H1 (cell line): ENCODE data around the gene SPEF1. TPM values are rescaled to one million over a fixed set of nuclear protein-coding genes. Genes with fewer than 3 reads are reported as not detected.

Experiments
- CTCF ChIA-PET: fragments of 300-600 bp; sonication (Branson Sonifier 250); formaldehyde crosslinking; loops from one replicate; lab custom pipeline; 2021; ENCODE audit not compliant: partially characterized antibody; lab: Charles Lee
- POLR2A ChIA-PET: fragments of 300-600 bp; sonication (Branson Sonifier 250); formaldehyde crosslinking; loops from one replicate; lab custom pipeline; 2021; ENCODE audit warnings: inconsistent platforms; ENCODE audit not compliant: partially characterized antibody; lab: Charles Lee
- DNase-seq, 2 experiments: peaks; one replicate each; pipeline versions ENCODE4 v3.0.0 to v3.0.0-alpha.2; 2010 to 2022; ENCODE audit warnings: low spot score in 2 of 2, low read depth in 1 of 2, mixed read lengths in 1 of 2
- FAIRE-seq: peaks from 2 replicates; lab custom pipeline; 2011; peaks lifted over from hg19 to GRCh38; lab: Jason Lieb, UNC
- H2AFZ ChIP-seq: 2 replicates; pipeline ENCODE4 v1.8.1; 2012; ENCODE audit warnings: low read length, inconsistent platforms
- H2AK5ac ChIP-seq: 2 replicates; pipeline ENCODE4 v1.6.1; 2013; ENCODE audit warnings: low read depth, low read length
- H2BK120ac ChIP-seq: replicated peaks from 2 replicates; pipeline ENCODE3; 2013; ENCODE audit warnings: low read depth, low read length, inconsistent platforms
- H2BK12ac ChIP-seq: 2 replicates; pipeline ENCODE4 v1.6.1; 2013; ENCODE audit warnings: low read depth, low read length
- H2BK15ac ChIP-seq: 2 replicates; pipeline ENCODE4 v1.6.1; 2013; ENCODE audit warnings: low read length
- H2BK20ac ChIP-seq: 2 replicates; pipeline ENCODE4 v1.6.1; 2013; ENCODE audit warnings: low read length
- H2BK5ac ChIP-seq: 2 replicates; pipeline ENCODE4 v1.6.1; 2013; ENCODE audit warnings: low read depth, low read length
- H3K14ac ChIP-seq: 2 replicates; pipeline ENCODE4 v1.6.1; 2013; ENCODE audit warnings: inconsistent platforms; ENCODE audit not compliant: insufficient read length
- H3K18ac ChIP-seq: 2 replicates; pipeline ENCODE4 v1.6.1; 2013; ENCODE audit warnings: low read length; ENCODE audit errors: extremely low read depth
- H3K23ac ChIP-seq: 2 replicates; pipeline ENCODE4 v1.6.1; 2013; ENCODE audit warnings: inconsistent platforms; ENCODE audit not compliant: insufficient read length
- H3K23me2 ChIP-seq: 2 replicates; pipeline ENCODE4 v1.6.1; 2013; ENCODE audit warnings: low read depth, low read length
- H3K27ac ChIP-seq: 2 replicates; pipeline ENCODE4 v1.6.1; 2011; ENCODE audit warnings: low read depth, low read length, inconsistent platforms
- H3K27me3 ChIP-seq, 4 experiments: replicated peaks in 1 of 4; 1 replicate in 1 of 4; 2 replicates in 3 of 4; pipeline versions ENCODE4 v1.6.1 to v1.8.1; 2011 to 2013; ENCODE audit warnings: low read length in 3 of 4, mild to moderate bottlenecking in 3 of 4, inconsistent platforms in 2 of 4, mixed read lengths in 2 of 4, moderate library complexity in 1 of 4; ENCODE audit not compliant: control insufficient read depth in 3 of 4, insufficient read depth in 3 of 4; ENCODE audit errors: extremely low read depth in 1 of 4
- H3K36me3 ChIP-seq, 4 experiments: 2 replicates each; pipeline versions ENCODE4 v1.6.1 to v1.8.1; 2011 to 2013; ENCODE audit warnings: mild to moderate bottlenecking in 4 of 4, low read length in 3 of 4, moderate library complexity in 2 of 4, control low read depth in 1 of 4, inconsistent platforms in 1 of 4; ENCODE audit not compliant: insufficient read depth in 4 of 4, control insufficient read depth in 2 of 4
- H3K4ac ChIP-seq: replicated peaks from 2 replicates; pipeline ENCODE3; 2013; ENCODE audit warnings: low read length, low read depth, mixed read lengths, inconsistent platforms; ENCODE audit not compliant: insufficient read length
- H3K4me1 ChIP-seq, 4 experiments: replicated peaks in 1 of 4; 1 replicate in 1 of 4; 2 replicates in 3 of 4; pipeline versions ENCODE4 v1.6.1 to v1.8.1; 2011 to 2013; ENCODE audit warnings: low read length in 3 of 4, inconsistent platforms in 2 of 4, mixed read lengths in 1 of 4; ENCODE audit not compliant: insufficient read depth in 4 of 4, control insufficient read depth in 3 of 4
- H3K4me2 ChIP-seq, 2 experiments: 2 replicates each; pipeline versions ENCODE4 v1.6.1 to v1.8.1; 2011 to 2013; ENCODE audit warnings: low read depth in 2 of 2, low read length in 2 of 2, control low read depth in 1 of 2, inconsistent platforms in 1 of 2, mild to moderate bottlenecking in 1 of 2; ENCODE audit not compliant: insufficient read depth in 1 of 2
- H3K4me3 ChIP-seq, 4 experiments: fragments of 200-600, 300-600 bp in 1 of 4; sonication (generic), shearing (Covaris generic), sonication (Bioruptor Twin) in 1 of 4; 2 replicates each; pipeline versions ENCODE4 v1.5.1 to v1.8.1; 2011 to 2016; ENCODE audit warnings: low read length in 4 of 4, low read depth in 3 of 4, control low read depth in 2 of 4, inconsistent platforms in 2 of 4, mild to moderate bottlenecking in 2 of 4, mixed read lengths in 1 of 4, moderate library complexity in 1 of 4; ENCODE audit not compliant: insufficient read depth in 2 of 4; ENCODE audit errors: extremely low read depth in 1 of 4
- H3K56ac ChIP-seq: replicated peaks from 2 replicates; pipeline ENCODE3; 2013; ENCODE audit warnings: low read depth, mild to moderate bottlenecking, mixed read lengths, low read length, inconsistent platforms; ENCODE audit not compliant: insufficient read length
- H3K79me1 ChIP-seq: 2 replicates; pipeline ENCODE4 v1.6.1; 2013; ENCODE audit warnings: low read depth, low read length, control low read depth
- H3K79me2 ChIP-seq, 2 experiments: 2 replicates each; pipeline versions ENCODE4 v1.6.1 to v1.8.1; 2012 to 2013; ENCODE audit warnings: low read length in 2 of 2, mild to moderate bottlenecking in 2 of 2, inconsistent platforms in 1 of 2; ENCODE audit not compliant: insufficient read depth in 2 of 2, control insufficient read depth in 1 of 2
- H3K9ac ChIP-seq, 4 experiments: replicated peaks in 1 of 4; 1 replicate in 1 of 4; 2 replicates in 3 of 4; pipeline versions ENCODE4 v1.6.1 to v1.8.1; 2011 to 2013; ENCODE audit warnings: low read depth in 3 of 4, low read length in 3 of 4, control low read depth in 2 of 4, mild to moderate bottlenecking in 2 of 4, moderate library complexity in 2 of 4, inconsistent platforms in 1 of 4; ENCODE audit errors: extremely low read depth in 1 of 4
- H3K9me3 ChIP-seq, 2 experiments: 2 replicates each; pipeline versions ENCODE4 v1.6.1 to v1.8.1; 2012 to 2013; ENCODE audit warnings: mild to moderate bottlenecking in 2 of 2, moderate library complexity in 2 of 2, control low read depth in 1 of 2, inconsistent platforms in 1 of 2, low read depth in 1 of 2, low read length in 1 of 2, mixed read lengths in 1 of 2; ENCODE audit not compliant: insufficient read depth in 2 of 2
- H4K20me1 ChIP-seq, 2 experiments: replicated peaks in 1 of 2; 2 replicates each; pipeline versions ENCODE3 to v1.8.1; 2011 to 2013; ENCODE audit warnings: inconsistent platforms in 2 of 2, low read length in 2 of 2, mild to moderate bottlenecking in 1 of 2; ENCODE audit not compliant: insufficient read depth in 2 of 2, control insufficient read depth in 1 of 2
- H4K5ac ChIP-seq: 2 replicates; pipeline ENCODE4 v1.6.1; 2013; ENCODE audit warnings: low read length, low read depth, mixed read lengths, inconsistent platforms; ENCODE audit not compliant: insufficient read length
- H4K8ac ChIP-seq: 2 replicates; pipeline ENCODE4 v1.8.0; 2013; ENCODE audit warnings: mild to moderate bottlenecking, moderate library complexity, low read length, inconsistent platforms; ENCODE audit not compliant: insufficient read depth; ENCODE audit errors: extremely low read depth
- H4K91ac ChIP-seq: replicated peaks from 2 replicates; pipeline ENCODE3; 2013; ENCODE audit warnings: low read length, mixed read lengths, inconsistent platforms; ENCODE audit not compliant: insufficient read length
- ATF3 ChIP-seq: IDR thresholded peaks from 2 replicates; pipeline ENCODE4 v1.6.1; 2011; ENCODE audit warnings: low read depth, mild to moderate bottlenecking, low read length; ENCODE audit not compliant: insufficient read depth
- CHD2 ChIP-seq: IDR thresholded peaks from 2 replicates; pipeline ENCODE4 v1.6.1; 2012; ENCODE audit warnings: low read length, improper control_type of control experiment
- CTBP2 ChIP-seq: IDR thresholded peaks from 2 replicates; pipeline ENCODE4 v1.7.0; 2011; ENCODE audit warnings: borderline replicate concordance, mild to moderate bottlenecking, moderate library complexity, mixed read lengths, low read length; ENCODE audit not compliant: insufficient read depth, insufficient read length
- EP300 ChIP-seq, 2 experiments: IDR thresholded peaks; 1 replicate in 1 of 2; 2 replicates in 1 of 2; pipeline ENCODE4 v1.6.1; 2011 to 2012; ENCODE audit warnings: low read depth in 2 of 2, low read length in 2 of 2, mild to moderate bottlenecking in 2 of 2, borderline replicate concordance in 1 of 2, inconsistent platforms in 1 of 2, moderate library complexity in 1 of 2
- FOSL1 ChIP-seq: IDR thresholded peaks from 2 replicates; pipeline ENCODE4 v1.6.1; 2011; ENCODE audit warnings: mild to moderate bottlenecking, low read depth, low read length, moderate library complexity; ENCODE audit not compliant: insufficient read depth
- GTF2F1 ChIP-seq: IDR thresholded peaks from 2 replicates; pipeline ENCODE4 v1.6.1; 2012; ENCODE audit warnings: low read depth, low read length, improper control_type of control experiment, borderline replicate concordance
- HDAC6 ChIP-seq: IDR thresholded peaks from one replicate; pipeline ENCODE4 v1.7.1; 2012; ENCODE audit warnings: low read depth, mild to moderate bottlenecking, inconsistent platforms, low read length, moderate library complexity
- JUN ChIP-seq: IDR thresholded peaks from 2 replicates; pipeline ENCODE4 v1.6.1; 2011; ENCODE audit warnings: low read depth, mild to moderate bottlenecking, improper control_type of control experiment, low read length
- MAFK ChIP-seq: IDR thresholded peaks from 2 replicates; pipeline ENCODE4 v1.6.1; 2012; ENCODE audit warnings: low read depth, mild to moderate bottlenecking, improper control_type of control experiment, low read length
- RXRA ChIP-seq: IDR thresholded peaks from 2 replicates; pipeline ENCODE4 v1.6.1; 2011; ENCODE audit warnings: low read depth, mild to moderate bottlenecking, low read length, moderate library complexity; ENCODE audit not compliant: insufficient read depth
- SIRT6 ChIP-seq: IDR thresholded peaks from one replicate; pipeline ENCODE4 v1.7.1; 2012; ENCODE audit warnings: low read length, inconsistent platforms
- SP4 ChIP-seq: IDR thresholded peaks from 2 replicates; pipeline ENCODE4 v1.6.1; 2012; ENCODE audit warnings: low read length, inconsistent platforms
- TAF1 ChIP-seq: IDR thresholded peaks from 2 replicates; pipeline ENCODE4 v1.6.1; 2011; ENCODE audit warnings: mild to moderate bottlenecking, low read depth, low read length
- TAF7 ChIP-seq: optimal IDR thresholded peaks from 2 replicates; pipeline ENCODE3; 2011; ENCODE audit warnings: low read depth, mild to moderate bottlenecking, inconsistent platforms, low read length, moderate library complexity, borderline replicate concordance
- WGBS, 2 experiments: shearing (Covaris generic) in 1 of 2; methylation state at CpG; one replicate each; pipeline versions ENCODE4 v1.1.6 to v1.1.7; 2013 to 2015; ENCODE audit warnings: low lambda C conversion rate in 2 of 2, mixed read lengths in 2 of 2, inconsistent platforms in 1 of 2, low coverage in 1 of 2, missing lambda C conversion rate in 1 of 2; ENCODE audit not compliant: insufficient replicate concordance in 2 of 2, insufficient coverage in 1 of 2, insufficient read length in 1 of 2; ENCODE audit errors: extremely low coverage in 1 of 2, missing lambda C conversion rate in 1 of 2; 5-methylcytosine and 5-hydroxymethylcytosine counted together
- polyA plus RNA-seq, 7 experiments: library from polyadenylated mRNA; depleted of rRNA in 3 of 7; stranded (reverse) in 5 of 7; unstranded in 2 of 7; fragments of >200 nt in 5 of 7; fragments of 200-250 nt in 2 of 7; gene quantifications; 1 replicate in 5 of 7; 2 replicates in 1 of 7; 4 replicates in 1 of 7; pipeline versions ENCODE4 v1.2.1 to v1.2.3, GENCODE V29; 2011 to 2013; ENCODE audit warnings: missing spikeins in 2 of 7, mixed read lengths in 2 of 7
- total RNA-seq: library from RNA; stranded (reverse); fragmentation: NEBNext Ultra II Directional; extraction: Animal tissue kit (Norgen Biotek cat#: 25700); gene quantifications from 2 replicates; pipeline ENCODE4 v1.2.1, GENCODE V29; 2021

The SPEF1 gene
- total and polyA plus RNA-seq, 2 of the 8 experiments (the other 6 are each of a cell fraction or from before 2014, with no cell fraction given): 0.51 to 0.71 TPM

- Histone ChIP-seq H2BK5ac (no peak overlapping the region), H3K4me3 (no peak overlapping the region), H3K18ac (no peak overlapping the region), H3K9me3 (no peaks in the 10 kb centered on the region), H4K8ac (no peak overlapping the region), H2AK5ac (no peak overlapping the region), H3K23me2 (no peaks in the 10 kb centered on the region), H3K79me2 (no peaks in the 10 kb centered on the region), H4K20me1 (no peaks in the 10 kb centered on the region), H2BK12ac (no peak overlapping the region), H3K14ac (no peak overlapping the region), H3K23ac (no peak overlapping the region), H4K91ac (no peak overlapping the region), H3K56ac (no peak overlapping the region), H3K36me3 (no peaks in the 10 kb centered on the region), H4K5ac (no peak overlapping the region), H3K27ac (no peak overlapping the region), H2BK15ac (no peak overlapping the region), H3K79me1 (no peaks in the 10 kb centered on the region), H2AFZ (no peak overlapping the region), H3K4ac (no peak overlapping the region), H3K9ac (no peak overlapping the region), H2BK120ac (no peak overlapping the region), H3K4me1 (peaks cover 0 to 2% (median under 1%) of the 10 kb centered on the region in 4 experiments; a peak in 1 of 7 replicates), H3K27me3 (no peaks in the 10 kb centered on the region), H2BK20ac (no peak overlapping the region), H3K4me2 (no peak overlapping the region)
- ChIA-PET CTCF (interaction anchor here (0.5 to 4.7 kb wide), 7 partner anchors 8 to 84 kb away, joined by 3 to 35 read pairs (median 4); no protein-coding TSS in a partner anchor), POLR2A (interaction anchor here (0.8 to 2.8 kb wide), 3 partner anchors 16 to 45 kb away, joined by 3 to 10 read pairs (median 5); no protein-coding TSS in a partner anchor)
- 85% methylated on average over 4 of the region's 4 CpGs; no CpG with 5 or more reads in 1 of the 2 experiments for WGBS, 2 experiments
- no peak for FAIRE-seq
- no peak for DNase-seq
- no peak for TF ChIP-seq EP300 (IDR thresholded peaks at IDR 0.05; ENCODE audit: borderline replicate concordance in 1 of 2, low read depth in 2 of 2, low read length in 2 of 2)
- no peak for TF ChIP-seq FOSL1
- TF ChIP-seq TAF1: no peak
- TF ChIP-seq RXRA: no peak
- no peak for TF ChIP-seq CHD2
- TF ChIP-seq TAF7: no peak
- TF ChIP-seq HDAC6: no peak
- no peak for TF ChIP-seq SP4
- TF ChIP-seq JUN: no peak
- TF ChIP-seq CTBP2: no peak
- TF ChIP-seq SIRT6: no peak
- no peak for TF ChIP-seq MAFK
- TF ChIP-seq ATF3: no peak
- no peak for TF ChIP-seq GTF2F1
These were observed 45.2 kb upstream of the SPEF1 start for GRCh38 chr20:3826420-3826819.
